ENCODE measurements around the gene TRABD2B. TPM values are rescaled to one million over a fixed set of nuclear protein-coding genes. Genes with fewer than 3 reads are reported as not detected.

The TRABD2B gene
- total and polyA plus RNA-seq, 8 donors, result 1.6 to 3.8 (median 3.0) TPM

DNA sequence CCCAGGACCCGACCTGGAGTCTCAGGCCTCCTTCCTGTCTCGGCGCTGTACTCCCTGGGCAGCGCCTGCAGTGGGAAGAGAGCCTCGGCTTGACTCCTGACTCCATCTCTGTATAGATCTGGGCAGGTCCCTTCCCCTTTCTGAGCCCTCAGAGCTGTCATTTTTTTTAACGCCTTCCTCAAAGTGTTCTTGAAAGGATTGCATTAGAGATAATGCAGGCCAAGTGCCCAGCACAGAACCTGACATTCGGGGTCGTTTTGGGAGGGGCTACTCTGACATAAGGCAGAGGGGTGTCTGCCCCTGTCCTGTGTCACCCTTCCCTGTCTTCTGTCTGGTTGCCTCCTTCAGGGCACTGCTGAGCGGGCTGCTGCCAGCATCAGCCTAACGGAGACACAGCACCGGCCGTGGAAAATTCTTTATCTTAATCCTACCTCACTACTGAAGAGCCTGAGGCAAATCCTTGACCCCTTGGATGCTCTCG, 271.6 kb downstream of the TRABD2B start:
- H3K4me3 ChIP-seq, result peak overlapping the region in 1 of 4 donors; percentile 4
- intact Hi-C loops (cut with DNase I), result loop anchor here in 1 of 3 donors (5.0 to 10.0 kb wide), 2 partner anchors 293 to 541 kb away; no protein-coding TSS in a partner anchor
- no peak for FAIRE-seq

DNA sequence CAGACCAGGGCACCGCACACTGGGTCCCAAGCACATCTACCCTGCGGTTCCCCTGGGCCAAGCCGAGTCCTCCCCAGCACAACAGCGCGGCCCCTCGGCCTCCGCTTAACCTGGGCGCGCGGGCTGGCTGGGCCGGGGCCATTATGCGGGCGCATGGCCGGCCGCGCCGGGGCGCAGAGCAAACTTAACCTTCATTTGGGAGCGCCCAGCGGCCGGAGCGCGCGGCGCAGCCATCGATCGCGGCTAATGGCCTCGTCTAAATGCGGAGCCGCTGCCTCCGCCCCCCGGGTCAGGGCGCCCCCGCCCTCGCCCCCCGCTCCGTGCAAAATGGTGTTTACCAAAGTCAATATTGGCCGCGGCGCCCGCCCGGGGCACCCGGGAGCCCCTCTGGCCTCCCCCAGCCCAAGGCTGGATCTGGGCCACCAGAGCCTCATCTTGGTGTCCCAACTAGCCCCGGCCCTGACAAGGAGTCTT, 272.1 kb downstream of the TRABD2B start:
- peak; percentile 29 to 60 (median 41) for ATAC-seq
- FAIRE-seq, result no peak
- Histone ChIP-seq H3K9me3 (no peaks in the 10 kb centered on the region), H3K27me3 (peaks cover 0 to 3% (median 0%) of the 10 kb centered on the region in 4 donors), H3K4me1 (peaks cover 0 to 7% (median 4%) of the 10 kb centered on the region in 3 donors), H3K27ac (no peak overlapping the region), H3K36me3 (no peaks in the 10 kb centered on the region), H3K4me3 (peak overlapping the region in 2 of 4 donors; percentile 4 to 16)
- TF ChIP-seq, protein P1, sequence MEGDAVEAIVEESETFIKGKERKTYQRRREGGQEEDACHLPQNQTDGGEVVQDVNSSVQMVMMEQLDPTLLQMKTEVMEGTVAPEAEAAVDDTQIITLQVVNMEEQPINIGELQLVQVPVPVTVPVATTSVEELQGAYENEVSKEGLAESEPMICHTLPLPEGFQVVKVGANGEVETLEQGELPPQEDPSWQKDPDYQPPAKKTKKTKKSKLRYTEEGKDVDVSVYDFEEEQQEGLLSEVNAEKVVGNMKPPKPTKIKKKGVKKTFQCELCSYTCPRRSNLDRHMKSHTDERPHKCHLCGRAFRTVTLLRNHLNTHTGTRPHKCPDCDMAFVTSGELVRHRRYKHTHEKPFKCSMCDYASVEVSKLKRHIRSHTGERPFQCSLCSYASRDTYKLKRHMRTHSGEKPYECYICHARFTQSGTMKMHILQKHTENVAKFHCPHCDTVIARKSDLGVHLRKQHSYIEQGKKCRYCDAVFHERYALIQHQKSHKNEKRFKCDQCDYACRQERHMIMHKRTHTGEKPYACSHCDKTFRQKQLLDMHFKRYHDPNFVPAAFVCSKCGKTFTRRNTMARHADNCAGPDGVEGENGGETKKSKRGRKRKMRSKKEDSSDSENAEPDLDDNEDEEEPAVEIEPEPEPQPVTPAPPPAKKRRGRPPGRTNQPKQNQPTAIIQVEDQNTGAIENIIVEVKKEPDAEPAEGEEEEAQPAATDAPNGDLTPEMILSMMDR (IDR thresholded peaks at IDR 0.05), result peak in 1 of 4 donors; percentile 27
- DNase-seq, result peak in 4 of 6 donors; percentile 21 to 72 (median 52)
- WGBS, 2 donors, result 2% methylated on average over 34 to 45 of the region's 45 CpGs
- intact Hi-C loops (cut with DNase I), result loop anchor here in 2 of 3 donors (5.0 to 10.0 kb wide), 3 partner anchors 288 to 540 kb away; partner anchors contain the start of gene FOXD2 (in 1 of the 2)

More for the DNA sequence above, 271.6 kb downstream of the TRABD2B start:
- Histone ChIP-seq H3K9me3 (no peaks in the 10 kb centered on the region), H3K36me3 (no peaks in the 10 kb centered on the region), H3K4me1 (peaks cover 0 to 7% (median 4%) of the 10 kb centered on the region in 3 donors), H3K27ac (no peak overlapping the region), H3K27me3 (peaks cover 0 to 3% (median 0%) of the 10 kb centered on the region in 4 donors)
- TF ChIP-seq, protein P1 (IDR thresholded peaks at IDR 0.05), result no peak
- ATAC-seq, result peak in 3 of 4 donors; percentile 27 to 38 (median 30)
- DNase-seq, result no peak
- WGBS, 2 donors, result 9 to 10% methylated on average over 13 of the region's 13 CpGs

DNA sequence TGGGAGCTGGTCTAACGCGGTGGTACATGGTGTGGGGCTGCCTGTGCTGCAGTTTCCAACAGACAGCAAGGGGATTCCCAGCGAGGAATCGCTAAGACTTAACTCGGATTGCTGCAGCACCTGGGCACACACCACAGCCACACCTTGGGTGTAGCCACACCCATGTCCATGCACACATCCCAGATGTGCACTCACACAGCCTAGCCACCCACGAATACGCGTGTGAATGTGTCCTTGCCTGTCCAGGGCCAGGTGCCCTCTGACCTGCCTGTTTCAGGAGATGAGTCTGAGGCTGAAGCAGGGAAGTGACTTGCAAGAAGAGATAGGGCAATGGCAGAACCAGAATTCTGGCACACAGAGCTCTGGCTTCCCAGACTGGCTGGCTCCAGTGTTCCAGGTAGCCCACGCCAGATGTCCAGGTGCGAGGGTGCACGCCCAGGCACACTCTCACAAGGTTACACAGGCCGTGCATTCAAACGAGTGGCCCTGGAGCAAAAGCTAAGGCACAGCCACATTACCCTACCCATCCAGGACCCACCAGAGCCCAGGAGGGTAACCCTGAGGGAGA, 272.7 kb downstream of the TRABD2B start:
- Histone ChIP-seq H3K4me3 (no peak overlapping the region), H3K27me3 (peaks cover 0 to 3% (median 0%) of the 10 kb centered on the region in 4 donors), H3K36me3 (no peaks in the 10 kb centered on the region), H3K9me3 (no peaks in the 10 kb centered on the region), H3K4me1 (peaks cover 0 to 7% (median 4%) of the 10 kb centered on the region in 3 donors), H3K27ac (no peak overlapping the region)
- intact Hi-C loops (cut with DNase I), result loop anchor here in 2 of 3 donors (5.0 to 10.0 kb wide), 2 partner anchors 287 to 540 kb away; partner anchors contain the start of gene FOXD2 (in 1 of the 2)
- FAIRE-seq (no peak), ATAC-seq (no peak), DNase-seq (no peak)
- TF ChIP-seq, protein P1 (IDR thresholded peaks at IDR 0.05), result no peak
- WGBS, 2 donors, result 41 to 45% methylated on average over 13 of the region's 13 CpGs

DNA sequence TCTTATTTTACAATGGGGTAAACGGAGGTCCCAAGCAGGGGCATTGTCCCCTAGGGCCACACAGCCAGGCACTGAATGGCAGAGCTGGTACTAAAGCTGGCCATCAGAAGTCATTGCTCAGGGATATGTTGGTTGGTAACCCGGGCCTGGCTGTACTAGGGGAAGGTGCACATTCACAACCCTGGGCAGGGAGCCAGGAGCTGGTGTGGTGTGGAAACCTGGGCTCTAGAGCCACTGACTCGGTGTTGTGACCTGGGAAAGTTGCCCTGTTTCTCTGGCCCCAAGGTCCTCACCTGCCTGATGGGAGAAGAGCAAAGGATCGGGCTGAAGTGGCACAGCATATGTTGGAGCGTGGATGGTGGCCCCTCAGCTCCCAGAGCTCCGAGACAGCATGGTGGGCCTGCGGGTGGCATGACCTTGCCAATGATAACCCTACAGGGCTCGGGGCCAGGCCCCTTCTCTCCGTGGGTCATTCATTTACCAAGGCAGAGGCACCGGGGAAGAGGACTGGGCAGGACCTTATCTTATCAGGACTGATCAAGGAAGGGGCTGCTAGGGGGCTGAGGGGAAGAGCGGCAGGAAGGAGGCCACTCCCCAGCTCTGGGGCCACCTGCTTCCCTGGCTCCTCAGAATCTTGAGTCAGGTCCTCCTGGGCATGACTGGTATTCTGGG, 274.1 kb downstream of the TRABD2B start:
- Histone ChIP-seq H3K4me3 (no peak overlapping the region), H3K36me3 (no peaks in the 10 kb centered on the region), H3K4me1 (peaks cover 0 to 7% (median 4%) of the 10 kb centered on the region in 3 donors), H3K27me3 (peaks cover 0 to 3% (median 0%) of the 10 kb centered on the region in 4 donors), H3K27ac (no peak overlapping the region), H3K9me3 (no peaks in the 10 kb centered on the region)
- DNase-seq (peak in 2 of 6 donors; percentile 53 to 57), FAIRE-seq (no peak), ATAC-seq (no peak)
- 43 to 53% methylated on average over 11 of the region's 11 CpGs for WGBS, 2 donors
- intact Hi-C loops (cut with DNase I), result loop anchor here in 2 of 3 donors (5.0 to 10.0 kb wide), 2 partner anchors 286 to 538 kb away; partner anchors contain the start of gene FOXD2 (in 1 of the 2)
- TF ChIP-seq, protein P1 (IDR thresholded peaks at IDR 0.05), result no peak
